GM12864 (cell line): ENCODE measurements around the gene LYRM9.

ENCODE experiments used
- DNase-seq: peaks from one replicate; pipeline ENCODE4 v3.0.0-alpha.2; 2011; ENCODE audit warnings: low read depth
- H3K4me3 ChIP-seq: 2 replicates; pipeline ENCODE4 v1.5.1; 2011; ENCODE audit warnings: mild to moderate bottlenecking, low read depth, low read length, control low read depth
- TF ChIP-seq, protein P1 (sequence below): IDR thresholded peaks from 2 replicates; pipeline ENCODE4 v1.5.1; 2011; ENCODE audit warnings: low read depth, mild to moderate bottlenecking, moderate library complexity, low read length, control low read depth, inconsistent platforms; ENCODE audit errors: missing control alignments

LYRM9 gene

DNA sequence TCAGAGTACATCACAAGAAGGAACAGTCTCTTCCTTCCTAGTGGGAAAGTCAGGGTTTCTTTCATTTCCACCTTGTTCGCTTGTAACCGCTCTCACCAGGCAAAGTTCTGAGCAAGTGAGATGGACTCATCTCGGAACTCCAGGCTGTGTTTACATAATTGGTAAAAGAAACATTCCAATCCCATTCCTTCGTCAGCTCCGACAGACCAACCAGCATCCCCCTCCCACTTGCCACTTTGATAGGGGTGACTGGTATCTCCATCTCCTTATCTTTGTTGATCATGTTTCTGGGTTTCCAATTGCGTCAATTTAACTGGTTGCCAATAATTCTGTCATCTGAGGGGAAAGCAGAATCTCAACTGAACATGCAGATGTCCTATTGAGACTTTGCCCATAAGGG, 36.8 kb upstream of the LYRM9 start:
- TF ChIP-seq, protein P1, sequence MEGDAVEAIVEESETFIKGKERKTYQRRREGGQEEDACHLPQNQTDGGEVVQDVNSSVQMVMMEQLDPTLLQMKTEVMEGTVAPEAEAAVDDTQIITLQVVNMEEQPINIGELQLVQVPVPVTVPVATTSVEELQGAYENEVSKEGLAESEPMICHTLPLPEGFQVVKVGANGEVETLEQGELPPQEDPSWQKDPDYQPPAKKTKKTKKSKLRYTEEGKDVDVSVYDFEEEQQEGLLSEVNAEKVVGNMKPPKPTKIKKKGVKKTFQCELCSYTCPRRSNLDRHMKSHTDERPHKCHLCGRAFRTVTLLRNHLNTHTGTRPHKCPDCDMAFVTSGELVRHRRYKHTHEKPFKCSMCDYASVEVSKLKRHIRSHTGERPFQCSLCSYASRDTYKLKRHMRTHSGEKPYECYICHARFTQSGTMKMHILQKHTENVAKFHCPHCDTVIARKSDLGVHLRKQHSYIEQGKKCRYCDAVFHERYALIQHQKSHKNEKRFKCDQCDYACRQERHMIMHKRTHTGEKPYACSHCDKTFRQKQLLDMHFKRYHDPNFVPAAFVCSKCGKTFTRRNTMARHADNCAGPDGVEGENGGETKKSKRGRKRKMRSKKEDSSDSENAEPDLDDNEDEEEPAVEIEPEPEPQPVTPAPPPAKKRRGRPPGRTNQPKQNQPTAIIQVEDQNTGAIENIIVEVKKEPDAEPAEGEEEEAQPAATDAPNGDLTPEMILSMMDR = no peak
- DNase-seq = no peak
- no peak overlapping the region for H3K4me3 ChIP-seq

DNA sequence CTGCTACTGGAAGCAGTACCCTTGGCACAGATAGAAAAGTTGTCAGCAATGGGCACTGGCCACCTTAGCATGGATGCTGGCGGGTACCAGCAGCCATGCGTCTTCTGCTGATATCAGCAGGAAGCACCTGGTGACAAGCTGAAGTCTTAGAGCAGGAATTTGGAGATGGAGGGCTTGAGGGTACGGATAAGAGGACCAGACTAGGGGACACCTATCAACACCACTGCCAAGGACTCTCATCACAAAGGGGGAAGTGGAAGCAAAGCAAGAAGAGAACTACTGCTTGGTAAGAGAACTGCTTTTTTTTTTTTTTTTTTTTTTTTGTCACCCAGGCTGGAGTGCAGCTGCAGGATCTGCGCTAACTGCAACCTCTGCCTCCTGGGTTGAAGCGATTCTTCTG, 35.4 kb upstream of the LYRM9 start:
- DNase-seq = no peak
- no peak overlapping the region for H3K4me3 ChIP-seq
- TF ChIP-seq, protein P1 = no peak

DNA sequence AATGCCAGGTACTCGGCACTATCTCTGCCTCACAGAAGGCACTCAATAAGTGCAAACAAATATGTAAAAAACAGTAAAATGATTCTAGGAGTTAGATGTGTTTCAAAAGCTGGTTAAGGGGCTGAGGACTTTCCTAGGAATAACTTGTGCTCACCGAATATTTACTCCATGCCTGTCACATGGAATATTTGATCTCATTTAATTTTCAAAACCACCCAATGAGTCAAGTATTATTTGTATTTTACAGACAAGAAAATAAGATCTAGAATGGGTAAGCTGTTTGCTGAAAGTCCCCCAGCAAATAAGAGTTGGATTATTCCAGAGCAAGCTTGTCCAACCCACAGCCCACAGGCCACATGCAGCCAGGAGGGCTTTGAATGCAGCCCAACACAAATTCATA, 34.6 kb upstream of the LYRM9 start:
- DNase-seq = no peak
- no peak overlapping the region for H3K4me3 ChIP-seq
- TF ChIP-seq, protein P1 = no peak

DNA sequence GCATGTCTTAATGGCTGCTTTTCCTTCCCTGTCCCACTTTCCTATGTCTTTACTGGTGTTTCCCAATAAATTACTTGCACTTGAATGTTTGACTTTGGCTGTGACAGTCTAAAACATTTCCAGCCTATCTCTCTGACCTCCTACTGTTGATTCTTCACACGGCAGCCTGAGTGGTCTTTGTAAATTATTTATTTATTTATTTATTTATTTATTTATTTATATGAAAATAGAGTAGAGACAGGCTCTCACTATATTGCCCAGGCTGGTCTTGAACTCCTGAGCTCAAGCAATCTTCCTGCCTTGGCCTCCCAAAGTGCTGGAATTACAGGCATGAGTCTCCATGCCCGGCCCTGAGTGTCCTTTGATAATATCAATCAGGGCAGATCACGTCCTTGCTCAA, 28.4 kb upstream of the LYRM9 start:
- no peak for DNase-seq
- TF ChIP-seq, protein P1 = no peak
- no peak overlapping the region for H3K4me3 ChIP-seq

DNA sequence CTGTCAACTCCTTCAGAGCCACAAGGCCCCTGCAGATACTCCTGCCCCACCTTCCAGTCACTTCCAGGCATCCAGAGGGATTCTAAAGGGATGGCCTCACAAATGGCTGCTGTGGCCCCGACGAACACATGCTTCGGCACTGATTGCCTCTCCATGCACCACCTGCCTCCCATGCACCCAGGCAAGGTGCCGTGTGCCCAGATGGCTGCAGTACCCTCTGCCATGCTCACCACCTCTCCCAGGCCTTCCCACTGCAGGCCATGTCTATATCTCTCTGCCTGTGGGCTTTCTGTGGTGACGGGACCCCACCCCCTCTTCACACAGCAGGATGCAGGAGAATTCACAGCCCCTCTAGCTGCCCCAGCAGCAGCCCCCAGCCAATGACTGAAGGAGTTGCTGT, 27.9 kb upstream of the LYRM9 start:
- TF ChIP-seq, protein P1 = no peak

DNA sequence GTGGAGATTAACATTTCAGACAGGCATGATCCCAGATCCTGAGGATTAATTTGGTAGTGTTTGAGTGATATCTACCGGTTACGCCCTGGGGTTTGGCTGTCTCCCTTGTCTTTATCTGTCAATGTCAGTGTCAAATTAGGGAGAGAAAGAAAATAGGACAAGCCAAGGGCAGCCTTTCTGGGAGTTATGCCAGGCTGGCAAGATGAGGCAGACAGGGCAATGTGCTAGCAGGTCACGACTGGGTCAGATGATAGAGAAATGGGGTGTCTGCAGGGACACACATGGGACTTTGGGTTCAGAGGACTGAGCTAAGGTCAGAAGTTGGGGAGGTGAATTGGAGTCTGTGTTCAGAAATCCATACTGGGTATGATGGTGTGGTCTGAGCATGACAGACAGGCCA, 27.4 kb upstream of the LYRM9 start:
- no peak overlapping the region for H3K4me3 ChIP-seq
- TF ChIP-seq, protein P1 = no peak
- no peak for DNase-seq

More for the DNA sequence above, 27.9 kb upstream of the LYRM9 start:
- DNase-seq = no peak
- no peak overlapping the region for H3K4me3 ChIP-seq

DNA sequence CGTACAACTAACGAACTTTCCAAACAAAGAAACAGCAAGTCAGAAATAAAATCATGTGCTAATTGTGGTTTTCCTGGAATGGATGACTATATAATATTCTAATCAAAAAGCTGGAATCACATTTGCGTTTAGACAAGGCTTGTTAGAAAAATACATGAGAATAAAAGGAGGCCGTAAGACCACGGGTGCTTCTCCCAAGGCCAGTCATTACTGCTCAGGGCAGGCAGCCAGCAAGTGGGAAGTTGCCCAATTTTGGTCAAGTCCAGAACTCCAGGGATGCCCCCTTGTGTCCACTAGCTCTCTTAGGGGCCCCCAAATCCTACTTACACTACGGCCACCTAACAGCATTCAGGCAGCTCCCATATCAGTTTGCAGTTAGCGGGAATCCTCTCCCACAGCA, 25.9 kb upstream of the LYRM9 start:
- no peak for DNase-seq
- TF ChIP-seq, protein P1 = no peak
- no peak overlapping the region for H3K4me3 ChIP-seq
